ENCODE data around the gene APLNR.

Gene APLNR

GRCh38 chr11:57251037-57251436, 14.0 kb upstream of the APLNR start:
- DNase-seq = no peak

DNA sequence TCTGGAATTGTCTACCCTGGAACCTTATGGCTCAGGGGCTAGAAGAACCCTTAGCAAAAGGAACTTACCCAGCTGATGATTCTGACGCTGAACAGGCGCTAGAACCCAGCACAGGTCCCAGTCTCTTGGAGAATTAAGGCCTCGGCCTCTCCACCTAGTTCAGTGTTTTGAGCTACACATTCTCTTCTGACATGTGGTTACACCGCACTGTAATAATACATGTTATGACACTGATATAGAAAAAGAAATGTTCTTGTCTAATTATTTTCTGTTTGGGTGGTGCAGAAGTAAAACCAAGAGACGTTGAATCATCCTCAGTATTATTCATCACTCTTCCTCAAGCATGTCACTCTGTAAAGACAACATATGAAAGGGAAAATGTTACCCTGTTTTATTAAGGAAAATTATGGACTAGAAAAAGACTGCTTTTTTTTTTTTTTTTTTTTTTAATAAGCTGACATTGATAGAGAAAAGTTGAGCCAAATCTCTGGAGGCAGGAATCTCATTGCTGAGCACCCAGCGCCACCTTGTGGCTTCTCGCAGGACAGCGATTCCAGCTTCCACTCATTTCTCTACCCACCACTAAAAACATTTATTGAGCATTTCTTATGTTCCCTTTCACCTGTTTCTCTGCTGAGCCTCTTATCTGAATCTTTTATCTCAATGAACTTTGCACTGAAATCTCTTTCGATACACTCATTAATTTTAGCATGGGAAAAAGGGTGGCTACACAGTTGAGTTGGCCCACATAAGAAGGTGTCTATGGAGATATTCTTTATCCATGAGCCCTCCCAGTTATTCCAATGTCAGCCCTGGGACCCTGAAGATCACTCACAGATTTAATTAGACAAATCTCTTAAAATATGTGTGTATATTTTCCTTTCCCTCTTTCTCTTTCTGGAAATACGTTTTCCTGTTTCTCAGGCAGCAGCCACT, 12.6 kb upstream of the APLNR start:
- peak; percentile 76 for DNase-seq

- DNase-seq = peak; percentile 56
Observed at GRCh38 chr11:57248780-57249383, 11.8 kb upstream of the APLNR start.

DNA sequence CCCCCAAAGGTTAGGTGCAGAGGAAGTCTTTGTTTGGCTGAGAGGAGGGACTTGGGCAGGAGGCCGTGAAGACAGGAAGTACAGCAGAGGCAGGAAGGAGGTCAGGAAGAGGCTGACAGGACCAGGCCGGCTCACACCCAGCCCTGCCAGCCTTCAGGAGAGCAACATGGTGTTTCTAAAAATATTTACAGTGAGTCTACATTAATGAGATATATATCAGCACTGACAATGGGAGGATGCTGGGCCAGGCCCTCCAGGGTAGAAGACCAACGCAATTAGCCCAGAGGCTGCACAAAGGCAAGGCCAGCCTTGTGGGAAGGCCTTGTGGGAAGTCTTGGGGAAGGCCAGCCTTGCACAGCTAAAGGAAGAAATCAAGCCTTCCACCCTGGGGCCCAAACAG, 7.9 kb upstream of the APLNR start:
- DNase-seq = no peak

- DNase-seq = no peak
Observed at GRCh38 chr11:57241353-57241972, 4.4 kb upstream of the APLNR start.

DNA sequence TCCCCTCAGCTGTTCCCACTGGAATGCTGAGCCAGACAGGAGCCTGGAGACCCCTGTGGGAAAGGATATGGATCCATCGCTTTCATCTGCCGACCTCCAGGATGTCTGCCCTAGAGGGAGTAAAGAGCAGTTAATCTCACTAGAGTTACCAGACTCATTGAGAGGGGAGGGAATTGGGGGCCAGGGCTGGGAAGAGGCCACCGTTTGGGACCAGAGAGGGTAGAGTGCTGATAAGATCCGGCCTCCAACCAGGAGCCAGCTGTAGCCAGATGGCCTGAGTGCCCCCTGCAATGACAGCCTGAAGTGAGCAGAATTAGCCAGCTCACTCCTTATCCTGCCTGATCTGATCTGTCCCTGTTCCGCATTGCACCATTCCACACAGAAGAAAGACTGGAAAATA, 3.7 kb upstream of the APLNR start:
- DNase-seq = no peak

GRCh38 chr11:57240007-57240406, 3.0 kb upstream of the APLNR start:
- no peak for DNase-seq

GRCh38 chr11:57239348-57239747, 2.3 kb upstream of the APLNR start:
- no peak for DNase-seq

- DNase-seq = no peak
Observed at GRCh38 chr11:57235761-57236703, 1.0 kb downstream of the APLNR start.

GRCh38 chr11:57233702-57234101, 3.3 kb downstream of the APLNR start:
- no peak for DNase-seq

GRCh38 chr11:57231539-57232253, 5.4 kb downstream of the APLNR start:
- no peak for DNase-seq

- DNase-seq = no peak
Observed at GRCh38 chr11:57230791-57231538, 6.1 kb downstream of the APLNR start.

- DNase-seq = no peak
Observed at GRCh38 chr11:57230316-57230715, 6.7 kb downstream of the APLNR start.

DNA sequence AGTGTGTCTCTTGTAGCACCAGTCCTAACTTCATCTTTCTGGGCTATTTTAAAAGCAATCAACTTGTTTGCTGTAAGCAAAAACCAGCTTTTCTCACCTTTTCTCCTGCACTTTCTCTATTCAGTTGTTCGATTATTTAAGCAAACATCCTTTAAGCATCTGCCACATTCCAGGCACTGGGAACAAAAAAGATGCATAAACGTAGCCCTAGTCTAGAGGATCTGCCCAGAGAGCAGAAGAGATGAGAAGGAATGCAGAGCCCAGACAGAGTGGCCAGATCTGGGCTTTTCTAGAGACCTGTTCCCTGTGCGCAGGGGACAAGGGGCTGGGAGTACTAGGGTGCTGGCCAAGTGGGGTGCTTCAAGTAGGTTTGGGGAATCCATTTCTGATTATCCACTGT, 8.4 kb downstream of the APLNR start:
- no peak for DNase-seq

DNA sequence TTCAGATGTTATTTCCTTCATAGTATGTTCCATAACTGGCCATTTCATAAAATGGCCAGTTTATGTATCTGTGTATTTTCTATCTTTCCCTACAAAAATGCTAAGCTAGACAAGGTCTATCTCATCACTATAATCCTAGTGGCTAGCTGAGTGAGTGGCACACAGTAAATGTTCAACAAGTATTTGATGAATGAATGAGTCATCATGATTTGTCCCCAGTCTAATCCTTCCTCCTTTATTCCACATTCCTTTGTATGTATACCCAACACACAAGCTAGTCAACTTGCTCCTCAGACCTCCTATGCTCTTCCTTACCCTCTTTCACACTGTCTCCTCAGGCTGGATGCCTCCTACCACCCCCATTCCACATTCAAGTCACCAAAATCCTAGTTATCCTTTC, 12.5 kb downstream of the APLNR start:
- DNase-seq = no peak

- no peak for DNase-seq
Observed at GRCh38 chr11:57224128-57224527, 12.9 kb downstream of the APLNR start.

GRCh38 chr11:57223601-57224000, 13.4 kb downstream of the APLNR start:
- no peak for DNase-seq

DNA sequence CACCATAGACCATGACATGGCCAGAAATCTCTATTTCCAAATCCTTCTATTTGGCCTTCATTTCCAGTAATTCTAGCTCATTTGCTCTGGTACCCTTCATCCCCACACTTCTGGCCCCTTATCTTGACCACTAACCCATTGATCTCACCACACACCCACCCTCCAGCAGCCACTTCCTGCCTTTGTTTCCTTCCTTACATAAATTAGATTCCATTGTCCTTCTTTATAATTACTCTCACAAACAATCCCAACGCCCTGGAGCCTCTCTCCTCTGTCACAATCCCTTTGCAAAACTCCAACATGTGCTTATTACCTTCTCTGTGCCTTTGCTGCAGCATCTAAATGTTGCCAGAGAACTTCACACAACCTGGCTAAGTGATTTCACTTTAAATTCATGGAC, 14.8 kb downstream of the APLNR start:
- DNase-seq = no peak

GRCh38 chr11:57219021-57219627, 17.9 kb downstream of the APLNR start:
- DNase-seq = no peak

DNA sequence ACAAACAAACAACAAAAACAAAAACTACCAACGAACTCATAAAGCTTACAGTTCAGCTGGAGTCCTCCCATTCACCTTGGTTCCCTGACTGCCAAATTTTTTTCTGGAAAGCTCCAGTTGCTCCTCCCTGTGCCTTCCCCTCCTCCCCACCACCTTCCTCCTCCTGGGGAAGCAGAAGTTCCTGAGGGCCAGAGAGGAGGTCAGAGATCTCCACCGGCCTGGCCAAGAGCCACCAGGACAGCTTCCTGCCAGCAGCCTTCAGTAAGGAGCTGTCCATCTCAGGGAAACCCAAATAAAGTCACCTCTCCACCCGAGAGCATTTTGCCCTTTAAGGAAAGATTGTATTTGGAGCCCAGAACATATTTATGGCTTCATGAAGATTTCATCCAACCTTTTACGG, 20.0 kb downstream of the APLNR start:
- no peak for DNase-seq

DNA sequence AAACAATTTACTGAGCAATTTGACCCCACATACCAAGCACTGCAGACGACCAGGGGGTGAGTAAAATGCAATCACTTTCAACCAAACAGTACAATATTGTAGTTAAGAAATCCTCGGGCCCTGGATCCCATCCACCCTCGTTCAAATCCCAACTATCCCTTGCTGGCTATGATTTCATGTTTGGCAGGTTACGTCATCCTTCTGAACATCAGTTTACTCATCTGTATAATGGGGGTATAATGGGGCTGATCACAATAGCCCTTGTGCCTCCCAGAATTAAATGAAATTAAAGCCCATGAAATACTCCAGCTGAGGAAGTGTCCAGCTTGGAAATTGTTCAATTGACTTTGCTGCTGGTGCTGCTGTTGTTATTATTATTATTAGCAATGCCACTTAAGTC, 20.6 kb downstream of the APLNR start:
- DNase-seq = no peak
